H1 (cell line): ENCODE measurements around the gene ZNF512B. TPM values are rescaled to one million over a fixed set of nuclear protein-coding genes. Genes with fewer than 3 reads are reported as not detected.

ENCODE experiments used
- CTCF ChIA-PET: fragments of 300-600 bp; sonication (Branson Sonifier 250); formaldehyde crosslinking; loops from one replicate; lab custom pipeline; 2021; ENCODE audit not compliant: partially characterized antibody; lab: Charles Lee
- POLR2A ChIA-PET: fragments of 300-600 bp; sonication (Branson Sonifier 250); formaldehyde crosslinking; loops from one replicate; lab custom pipeline; 2021; ENCODE audit warnings: inconsistent platforms; ENCODE audit not compliant: partially characterized antibody; lab: Charles Lee
- DNase-seq, 2 experiments: peaks; one replicate each; pipeline versions ENCODE4 v3.0.0 to v3.0.0-alpha.2; 2010 to 2022; ENCODE audit warnings: low spot score in 2 of 2, low read depth in 1 of 2, mixed read lengths in 1 of 2
- FAIRE-seq: peaks from 2 replicates; lab custom pipeline; 2011; peaks lifted over from hg19 to GRCh38; lab: Jason Lieb, UNC
- H2AFZ ChIP-seq: 2 replicates; pipeline ENCODE4 v1.8.1; 2012; ENCODE audit warnings: low read length, inconsistent platforms
- H2AK5ac ChIP-seq: 2 replicates; pipeline ENCODE4 v1.6.1; 2013; ENCODE audit warnings: low read depth, low read length
- H2BK120ac ChIP-seq: replicated peaks from 2 replicates; pipeline ENCODE3; 2013; ENCODE audit warnings: low read depth, low read length, inconsistent platforms
- H2BK12ac ChIP-seq: 2 replicates; pipeline ENCODE4 v1.6.1; 2013; ENCODE audit warnings: low read depth, low read length
- H2BK15ac ChIP-seq: 2 replicates; pipeline ENCODE4 v1.6.1; 2013; ENCODE audit warnings: low read length
- H2BK20ac ChIP-seq: 2 replicates; pipeline ENCODE4 v1.6.1; 2013; ENCODE audit warnings: low read length
- H2BK5ac ChIP-seq: 2 replicates; pipeline ENCODE4 v1.6.1; 2013; ENCODE audit warnings: low read depth, low read length
- H3K14ac ChIP-seq: 2 replicates; pipeline ENCODE4 v1.6.1; 2013; ENCODE audit warnings: inconsistent platforms; ENCODE audit not compliant: insufficient read length
- H3K18ac ChIP-seq: 2 replicates; pipeline ENCODE4 v1.6.1; 2013; ENCODE audit warnings: low read length; ENCODE audit errors: extremely low read depth
- H3K23ac ChIP-seq: 2 replicates; pipeline ENCODE4 v1.6.1; 2013; ENCODE audit warnings: inconsistent platforms; ENCODE audit not compliant: insufficient read length
- H3K23me2 ChIP-seq: 2 replicates; pipeline ENCODE4 v1.6.1; 2013; ENCODE audit warnings: low read depth, low read length
- H3K27ac ChIP-seq: 2 replicates; pipeline ENCODE4 v1.6.1; 2011; ENCODE audit warnings: low read depth, low read length, inconsistent platforms
- H3K27me3 ChIP-seq, 4 experiments: replicated peaks in 1 of 4; 1 replicate in 1 of 4; 2 replicates in 3 of 4; pipeline versions ENCODE4 v1.6.1 to v1.8.1; 2011 to 2013; ENCODE audit warnings: low read length in 3 of 4, mild to moderate bottlenecking in 3 of 4, inconsistent platforms in 2 of 4, mixed read lengths in 2 of 4, moderate library complexity in 1 of 4; ENCODE audit not compliant: control insufficient read depth in 3 of 4, insufficient read depth in 3 of 4; ENCODE audit errors: extremely low read depth in 1 of 4
- H3K36me3 ChIP-seq, 4 experiments: 2 replicates each; pipeline versions ENCODE4 v1.6.1 to v1.8.1; 2011 to 2013; ENCODE audit warnings: mild to moderate bottlenecking in 4 of 4, low read length in 3 of 4, moderate library complexity in 2 of 4, control low read depth in 1 of 4, inconsistent platforms in 1 of 4; ENCODE audit not compliant: insufficient read depth in 4 of 4, control insufficient read depth in 2 of 4
- H3K4ac ChIP-seq: replicated peaks from 2 replicates; pipeline ENCODE3; 2013; ENCODE audit warnings: low read length, low read depth, mixed read lengths, inconsistent platforms; ENCODE audit not compliant: insufficient read length
- H3K4me1 ChIP-seq, 4 experiments: replicated peaks in 1 of 4; 1 replicate in 1 of 4; 2 replicates in 3 of 4; pipeline versions ENCODE4 v1.6.1 to v1.8.1; 2011 to 2013; ENCODE audit warnings: low read length in 3 of 4, inconsistent platforms in 2 of 4, mixed read lengths in 1 of 4; ENCODE audit not compliant: insufficient read depth in 4 of 4, control insufficient read depth in 3 of 4
- H3K4me2 ChIP-seq, 2 experiments: 2 replicates each; pipeline versions ENCODE4 v1.6.1 to v1.8.1; 2011 to 2013; ENCODE audit warnings: low read depth in 2 of 2, low read length in 2 of 2, control low read depth in 1 of 2, inconsistent platforms in 1 of 2, mild to moderate bottlenecking in 1 of 2; ENCODE audit not compliant: insufficient read depth in 1 of 2
- H3K4me3 ChIP-seq, 4 experiments: fragments of 200-600, 300-600 bp in 1 of 4; sonication (generic), shearing (Covaris generic), sonication (Bioruptor Twin) in 1 of 4; 2 replicates each; pipeline versions ENCODE4 v1.5.1 to v1.8.1; 2011 to 2016; ENCODE audit warnings: low read length in 4 of 4, low read depth in 3 of 4, control low read depth in 2 of 4, inconsistent platforms in 2 of 4, mild to moderate bottlenecking in 2 of 4, mixed read lengths in 1 of 4, moderate library complexity in 1 of 4; ENCODE audit not compliant: insufficient read depth in 2 of 4; ENCODE audit errors: extremely low read depth in 1 of 4
- H3K56ac ChIP-seq: replicated peaks from 2 replicates; pipeline ENCODE3; 2013; ENCODE audit warnings: low read depth, mild to moderate bottlenecking, mixed read lengths, low read length, inconsistent platforms; ENCODE audit not compliant: insufficient read length
- H3K79me1 ChIP-seq: 2 replicates; pipeline ENCODE4 v1.6.1; 2013; ENCODE audit warnings: low read depth, low read length, control low read depth
- H3K79me2 ChIP-seq, 2 experiments: 2 replicates each; pipeline versions ENCODE4 v1.6.1 to v1.8.1; 2012 to 2013; ENCODE audit warnings: low read length in 2 of 2, mild to moderate bottlenecking in 2 of 2, inconsistent platforms in 1 of 2; ENCODE audit not compliant: insufficient read depth in 2 of 2, control insufficient read depth in 1 of 2
- H3K9ac ChIP-seq, 4 experiments: replicated peaks in 1 of 4; 1 replicate in 1 of 4; 2 replicates in 3 of 4; pipeline versions ENCODE4 v1.6.1 to v1.8.1; 2011 to 2013; ENCODE audit warnings: low read depth in 3 of 4, low read length in 3 of 4, control low read depth in 2 of 4, mild to moderate bottlenecking in 2 of 4, moderate library complexity in 2 of 4, inconsistent platforms in 1 of 4; ENCODE audit errors: extremely low read depth in 1 of 4
- H3K9me3 ChIP-seq, 2 experiments: 2 replicates each; pipeline versions ENCODE4 v1.6.1 to v1.8.1; 2012 to 2013; ENCODE audit warnings: mild to moderate bottlenecking in 2 of 2, moderate library complexity in 2 of 2, control low read depth in 1 of 2, inconsistent platforms in 1 of 2, low read depth in 1 of 2, low read length in 1 of 2, mixed read lengths in 1 of 2; ENCODE audit not compliant: insufficient read depth in 2 of 2
- H4K20me1 ChIP-seq, 2 experiments: replicated peaks in 1 of 2; 2 replicates each; pipeline versions ENCODE3 to v1.8.1; 2011 to 2013; ENCODE audit warnings: inconsistent platforms in 2 of 2, low read length in 2 of 2, mild to moderate bottlenecking in 1 of 2; ENCODE audit not compliant: insufficient read depth in 2 of 2, control insufficient read depth in 1 of 2
- H4K5ac ChIP-seq: 2 replicates; pipeline ENCODE4 v1.6.1; 2013; ENCODE audit warnings: low read length, low read depth, mixed read lengths, inconsistent platforms; ENCODE audit not compliant: insufficient read length
- H4K8ac ChIP-seq: 2 replicates; pipeline ENCODE4 v1.8.0; 2013; ENCODE audit warnings: mild to moderate bottlenecking, moderate library complexity, low read length, inconsistent platforms; ENCODE audit not compliant: insufficient read depth; ENCODE audit errors: extremely low read depth
- H4K91ac ChIP-seq: replicated peaks from 2 replicates; pipeline ENCODE3; 2013; ENCODE audit warnings: low read length, mixed read lengths, inconsistent platforms; ENCODE audit not compliant: insufficient read length
- WGBS, 2 experiments: shearing (Covaris generic) in 1 of 2; methylation state at CpG; one replicate each; pipeline versions ENCODE4 v1.1.6 to v1.1.7; 2013 to 2015; ENCODE audit warnings: low lambda C conversion rate in 2 of 2, mixed read lengths in 2 of 2, inconsistent platforms in 1 of 2, low coverage in 1 of 2, missing lambda C conversion rate in 1 of 2; ENCODE audit not compliant: insufficient replicate concordance in 2 of 2, insufficient coverage in 1 of 2, insufficient read length in 1 of 2; ENCODE audit errors: extremely low coverage in 1 of 2, missing lambda C conversion rate in 1 of 2; 5-methylcytosine and 5-hydroxymethylcytosine counted together
- long read RNA-seq, 2 experiments: library from RNA in 1 of 2; library from capped mRNA in 1 of 2; stranded (forward); transcript quantifications; one replicate each; pipeline ENCODE4 v2.0.0, GENCODE V29; 2021; ENCODE audit warnings: inconsistent platforms in 1 of 2
- polyA minus RNA-seq, 3 experiments: library from RNA; depleted of rRNA, polyadenylated mRNA; stranded (reverse); fragments of >200 nt; gene quantifications; 1 replicate in 2 of 3; 2 replicates in 1 of 3; pipeline ENCODE4 v1.2.3, GENCODE V29; 2011
- polyA plus RNA-seq, 7 experiments: library from polyadenylated mRNA; depleted of rRNA in 3 of 7; stranded (reverse) in 5 of 7; unstranded in 2 of 7; fragments of >200 nt in 5 of 7; fragments of 200-250 nt in 2 of 7; gene quantifications; 1 replicate in 5 of 7; 2 replicates in 1 of 7; 4 replicates in 1 of 7; pipeline versions ENCODE4 v1.2.1 to v1.2.3, GENCODE V29; 2011 to 2013; ENCODE audit warnings: missing spikeins in 2 of 7, mixed read lengths in 2 of 7
- total RNA-seq: library from RNA; stranded (reverse); fragmentation: NEBNext Ultra II Directional; extraction: Animal tissue kit (Norgen Biotek cat#: 25700); gene quantifications from 2 replicates; pipeline ENCODE4 v1.2.1, GENCODE V29; 2021

ZNF512B gene, protein sequence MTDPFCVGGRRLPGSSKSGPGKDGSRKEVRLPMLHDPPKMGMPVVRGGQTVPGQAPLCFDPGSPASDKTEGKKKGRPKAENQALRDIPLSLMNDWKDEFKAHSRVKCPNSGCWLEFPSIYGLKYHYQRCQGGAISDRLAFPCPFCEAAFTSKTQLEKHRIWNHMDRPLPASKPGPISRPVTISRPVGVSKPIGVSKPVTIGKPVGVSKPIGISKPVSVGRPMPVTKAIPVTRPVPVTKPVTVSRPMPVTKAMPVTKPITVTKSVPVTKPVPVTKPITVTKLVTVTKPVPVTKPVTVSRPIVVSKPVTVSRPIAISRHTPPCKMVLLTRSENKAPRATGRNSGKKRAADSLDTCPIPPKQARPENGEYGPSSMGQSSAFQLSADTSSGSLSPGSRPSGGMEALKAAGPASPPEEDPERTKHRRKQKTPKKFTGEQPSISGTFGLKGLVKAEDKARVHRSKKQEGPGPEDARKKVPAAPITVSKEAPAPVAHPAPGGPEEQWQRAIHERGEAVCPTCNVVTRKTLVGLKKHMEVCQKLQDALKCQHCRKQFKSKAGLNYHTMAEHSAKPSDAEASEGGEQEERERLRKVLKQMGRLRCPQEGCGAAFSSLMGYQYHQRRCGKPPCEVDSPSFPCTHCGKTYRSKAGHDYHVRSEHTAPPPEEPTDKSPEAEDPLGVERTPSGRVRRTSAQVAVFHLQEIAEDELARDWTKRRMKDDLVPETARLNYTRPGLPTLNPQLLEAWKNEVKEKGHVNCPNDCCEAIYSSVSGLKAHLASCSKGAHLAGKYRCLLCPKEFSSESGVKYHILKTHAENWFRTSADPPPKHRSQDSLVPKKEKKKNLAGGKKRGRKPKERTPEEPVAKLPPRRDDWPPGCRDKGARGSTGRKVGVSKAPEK
- 26.6 and 27.0 TPM in 2 replicates for total RNA-seq
- 7.3 and 10.6 TPM in 2 replicates for polyA plus RNA-seq (2011; rRNA removed)
- 9.7 TPM for polyA plus RNA-seq (2011; cell fraction: cytosol; rRNA removed)
- polyA plus RNA-seq (2011; cell fraction: nucleus; rRNA removed) = 51.0 TPM
- 16.0 to 22.5 TPM (median 19.3 TPM) in 4 replicates for polyA plus RNA-seq (2012, experiment 1 of 2)
- polyA plus RNA-seq (2012, experiment 2 of 2) = 12.0 TPM
- polyA plus RNA-seq (2013, experiment 1 of 2) = 9.5 TPM
- polyA plus RNA-seq (2013, experiment 2 of 2) = 9.1 TPM
- polyA minus RNA-seq (2011; rRNA and poly(A)+ RNA removed) = 4.1 and 5.5 TPM in 2 replicates
- polyA minus RNA-seq (2011; cell fraction: cytosol; rRNA and poly(A)+ RNA removed) = 8.4 TPM
- polyA minus RNA-seq (2011; cell fraction: nucleus; rRNA and poly(A)+ RNA removed) = 9.1 TPM
- long read RNA-seq, experiment 1, partial matches to known transcripts = 1 of 21 reads
- long read RNA-seq, experiment 1, other reads (novel, unspliced or antisense) = 20 of 21 reads
- long read RNA-seq, experiment 2 = 0 reads

DNA sequence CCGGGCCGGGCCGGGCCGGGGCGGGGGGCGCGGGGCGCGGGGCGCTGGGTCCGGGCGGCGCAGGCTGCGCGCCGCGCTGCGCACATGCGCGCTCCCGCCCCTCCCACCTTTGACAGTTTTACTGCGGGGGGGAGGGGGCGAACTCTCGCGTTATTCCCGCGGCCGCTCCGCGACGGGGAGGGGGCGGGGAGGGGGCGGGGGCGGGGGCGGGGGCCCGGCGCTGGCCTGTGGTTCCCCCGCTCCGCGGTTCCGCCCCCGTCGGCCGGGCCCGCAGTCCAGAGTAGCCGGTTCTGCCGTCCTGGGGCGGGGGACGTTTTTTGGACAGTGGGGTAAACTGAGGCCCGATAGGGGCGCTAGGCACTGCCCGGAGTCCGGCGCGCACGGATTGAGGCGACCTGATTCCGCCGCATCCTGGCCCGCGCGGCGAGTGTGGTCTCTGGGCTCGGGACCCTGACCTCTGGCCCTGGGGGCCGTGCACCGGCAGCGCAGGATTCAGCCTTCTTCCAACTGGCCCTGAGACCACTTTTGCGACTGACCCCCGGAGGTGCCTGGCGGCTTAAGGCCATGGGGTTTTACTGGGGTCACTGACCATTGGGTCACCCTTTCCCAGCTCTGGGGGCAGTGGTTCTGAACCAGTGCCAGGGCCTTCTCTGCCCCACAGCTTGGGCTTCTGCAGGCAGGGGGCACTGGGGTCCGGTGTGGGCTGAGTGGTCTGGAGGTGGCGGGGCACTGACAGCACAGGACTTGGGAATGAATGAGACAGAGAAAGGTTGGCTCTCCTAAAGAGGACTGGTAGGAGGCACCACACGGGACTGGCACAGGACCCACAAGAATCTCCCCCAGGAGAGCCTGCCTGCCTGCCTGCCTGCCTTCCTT, at the start of gene ZNF512B:
Gene ZNF512B, minus strand, starts transcription at position 93 of the 876 bp plus-strand sequence. CDS start 1,980 bp downstream, outside the sequence.
- H2AFZ ChIP-seq = peak within 1 kb of the TSS; percentile 57; the same call in 1 of the 2 replicates

More for the DNA sequence above, at the start of gene ZNF512B:
- POLR2A ChIA-PET = no interaction called here
- H3K79me2 ChIP-seq = no peaks in the 10 kb centered on the region; a peak in 1 of 4 replicates
- DNase-seq = peak in 1 of 2 experiments; percentile 82
- H4K20me1 ChIP-seq = peaks cover 2 to 8% of the 10 kb centered on the region in 2 experiments
- no peak within 1 kb of the TSS for H2BK5ac ChIP-seq
- peaks cover 7 to 25% (median 18%) of the 10 kb centered on the region in 4 experiments for H3K36me3 ChIP-seq
- H2BK15ac ChIP-seq = no peak within 1 kb of the TSS
- peaks cover 12% of the 10 kb centered on the region; the same call in 1 of the 2 replicates for H3K23me2 ChIP-seq
- peaks cover 4% of the 10 kb centered on the region for H3K79me1 ChIP-seq
- CTCF ChIA-PET = no interaction called here
- H4K5ac ChIP-seq = peak within 1 kb of the TSS; percentile 55
- H3K9ac ChIP-seq = peak within 1 kb of the TSS in 3 of 4 experiments; percentile 60 to 87 (median 65); a peak in 5 of 7 replicates
- peaks cover 0 to 13% (median 7%) of the 10 kb centered on the region in 4 experiments; a peak in 6 of 7 replicates for H3K4me1 ChIP-seq
- WGBS, 2 experiments = 7% methylated on average over 33 of the region's 73 CpGs; no CpG with 5 or more reads in 1 of the 2 experiments
- FAIRE-seq = no peak
- H2AK5ac ChIP-seq = peak within 1 kb of the TSS; percentile 90
- peaks cover 0 to 6% (median 2%) of the 10 kb centered on the region in 4 experiments; a peak in 2 of 7 replicates for H3K27me3 ChIP-seq
- no peak within 1 kb of the TSS for H3K23ac ChIP-seq
- H4K91ac ChIP-seq = peak within 1 kb of the TSS; percentile 66
- H3K56ac ChIP-seq = no peak within 1 kb of the TSS
- H2BK12ac ChIP-seq = peak within 1 kb of the TSS; percentile 84
- peaks cover 27 to 29% of the 10 kb centered on the region in 2 experiments for H3K9me3 ChIP-seq
- H3K4me2 ChIP-seq = peak within 1 kb of the TSS; percentile 75 to 90
- H2BK120ac ChIP-seq = no peak within 1 kb of the TSS
- no peak within 1 kb of the TSS for H2BK20ac ChIP-seq
- H3K18ac ChIP-seq = peak within 1 kb of the TSS; percentile 48
- H3K27ac ChIP-seq = no peak within 1 kb of the TSS; the same call in 1 of the 2 replicates
- no peak within 1 kb of the TSS for H3K4ac ChIP-seq
- H3K4me3 ChIP-seq = peak within 1 kb of the TSS; percentile 57 to 73 (median 60)
- no peak within 1 kb of the TSS for H3K14ac ChIP-seq
- peak within 1 kb of the TSS; percentile 71 for H4K8ac ChIP-seq
